ENCODE data around the gene CDC42EP2. TPM values are rescaled to one million over a fixed set of nuclear protein-coding genes. Genes with fewer than 3 reads are reported as not detected.

CDC42EP2 gene
- total RNA-seq, 2 experiments from 2014 or later: 1.7 TPM; not detected in 1

GRCh38 chr11:65356394-65356972 is 41.8 kb downstream of the CDC42EP2 start:
- Histone ChIP-seq H3K9me3 (ENCODE audit: low read length) (no peaks in the 10 kb centered on the region), H2AFZ (ENCODE audit: low read length) (no peak overlapping the region), H4K20me1 (ENCODE audit: insufficient read depth, low read length) (no peaks in the 10 kb centered on the region), H3K4me1 (ENCODE audit: insufficient read depth, low read length, poor library complexity, severe bottlenecking) (peaks cover 10% of the 10 kb centered on the region), H3K36me3 (ENCODE audit: insufficient read depth, low read length) (peaks cover 16% of the 10 kb centered on the region), H3K9me2 (ENCODE audit: insufficient read depth, low read length) (no peaks in the 10 kb centered on the region), H3K4me3 (ENCODE audit: low read depth, low read length, poor library complexity, severe bottlenecking) (no peak overlapping the region), H3K79me2 (ENCODE audit: insufficient read depth, low read depth, low read length) (no peaks in the 10 kb centered on the region), H3K4me2 (ENCODE audit: low read length) (no peak overlapping the region), H3K27ac (ENCODE audit: low read depth, low read length, poor library complexity, severe bottlenecking) (no peak overlapping the region)
- no peak for TF ChIP-seq EZH2phosphoT487 (IDR thresholded peaks at IDR 0.05; ENCODE audit: borderline replicate concordance, low read depth, low read length)
- TF ChIP-seq, protein P1, sequence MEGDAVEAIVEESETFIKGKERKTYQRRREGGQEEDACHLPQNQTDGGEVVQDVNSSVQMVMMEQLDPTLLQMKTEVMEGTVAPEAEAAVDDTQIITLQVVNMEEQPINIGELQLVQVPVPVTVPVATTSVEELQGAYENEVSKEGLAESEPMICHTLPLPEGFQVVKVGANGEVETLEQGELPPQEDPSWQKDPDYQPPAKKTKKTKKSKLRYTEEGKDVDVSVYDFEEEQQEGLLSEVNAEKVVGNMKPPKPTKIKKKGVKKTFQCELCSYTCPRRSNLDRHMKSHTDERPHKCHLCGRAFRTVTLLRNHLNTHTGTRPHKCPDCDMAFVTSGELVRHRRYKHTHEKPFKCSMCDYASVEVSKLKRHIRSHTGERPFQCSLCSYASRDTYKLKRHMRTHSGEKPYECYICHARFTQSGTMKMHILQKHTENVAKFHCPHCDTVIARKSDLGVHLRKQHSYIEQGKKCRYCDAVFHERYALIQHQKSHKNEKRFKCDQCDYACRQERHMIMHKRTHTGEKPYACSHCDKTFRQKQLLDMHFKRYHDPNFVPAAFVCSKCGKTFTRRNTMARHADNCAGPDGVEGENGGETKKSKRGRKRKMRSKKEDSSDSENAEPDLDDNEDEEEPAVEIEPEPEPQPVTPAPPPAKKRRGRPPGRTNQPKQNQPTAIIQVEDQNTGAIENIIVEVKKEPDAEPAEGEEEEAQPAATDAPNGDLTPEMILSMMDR (conservative IDR thresholded peaks at IDR 0.05; ENCODE audit: low read length): no peak
- no TSS peak for BruUV-seq (replicated peaks)
- intact Hi-C loops (cut with micrococcal nuclease; ENCODE audit: unreplicated experiment): no loop called here
- ChIA-PET POLR2A (interaction anchor here (1.1 to 1.4 kb wide), 2 partner anchors 17 to 23 kb away, joined by 3 to 4 read pairs; partner anchors contain the start of gene DPF2), CTCF (ENCODE audit: unreplicated experiment) (interaction anchor here (0.9 to 1.0 kb wide), 2 partner anchors 23 kb away, joined by 5 read pairs; partner anchors contain the start of gene DPF2)
- DNase-seq (ENCODE audit: low spot score): no peak

GRCh38 chr11:65357856-65358356 is 43.2 kb downstream of the CDC42EP2 start:
- intact Hi-C loops (cut with micrococcal nuclease; ENCODE audit: unreplicated experiment): no loop called here
- TF ChIP-seq EZH2phosphoT487 (IDR thresholded peaks at IDR 0.05; ENCODE audit: borderline replicate concordance, low read depth, low read length): no peak
- TF ChIP-seq, protein P1 (conservative IDR thresholded peaks at IDR 0.05; ENCODE audit: low read length): no peak
- H3K4me1 ChIP-seq (ENCODE audit: insufficient read depth, low read length, poor library complexity, severe bottlenecking): peaks cover 16% of the 10 kb centered on the region
- H4K20me1 ChIP-seq (ENCODE audit: insufficient read depth, low read length): no peaks in the 10 kb centered on the region
- ChIA-PET POLR2A (interaction anchor here (1.1 kb wide), 1 partner anchor 19 kb away, joined by 3 read pairs; no protein-coding TSS in a partner anchor), CTCF (ENCODE audit: unreplicated experiment) (no interaction called here)
- no peaks in the 10 kb centered on the region for H3K9me3 ChIP-seq (ENCODE audit: low read length)
- H3K4me3 ChIP-seq (ENCODE audit: low read depth, low read length, poor library complexity, severe bottlenecking): no peak overlapping the region
- H3K4me2 ChIP-seq (ENCODE audit: low read length): no peak overlapping the region
- no peaks in the 10 kb centered on the region for H3K79me2 ChIP-seq (ENCODE audit: insufficient read depth, low read depth, low read length)
- no peaks in the 10 kb centered on the region for H3K9me2 ChIP-seq (ENCODE audit: insufficient read depth, low read length)
- BruUV-seq (replicated peaks): no TSS peak
- H3K36me3 ChIP-seq (ENCODE audit: insufficient read depth, low read length): peaks cover 2% of the 10 kb centered on the region; the same call in 1 of the 2 replicates
- no peak for DNase-seq (ENCODE audit: low spot score)
- no peak overlapping the region for H3K27ac ChIP-seq (ENCODE audit: low read depth, low read length, poor library complexity, severe bottlenecking)
- no peak overlapping the region for H2AFZ ChIP-seq (ENCODE audit: low read length)

- TF ChIP-seq EZH2phosphoT487 (IDR thresholded peaks at IDR 0.05; ENCODE audit: borderline replicate concordance, low read depth, low read length): no peak
- TF ChIP-seq, protein P1 (conservative IDR thresholded peaks at IDR 0.05; ENCODE audit: low read length): no peak
- BruUV-seq (replicated peaks): no TSS peak
- Histone ChIP-seq H3K79me2 (ENCODE audit: insufficient read depth, low read depth, low read length) (no peaks in the 10 kb centered on the region), H3K9me2 (ENCODE audit: insufficient read depth, low read length) (no peaks in the 10 kb centered on the region), H3K36me3 (ENCODE audit: insufficient read depth, low read length) (no peaks in the 10 kb centered on the region), H3K4me2 (ENCODE audit: low read length) (no peak overlapping the region), H3K4me1 (ENCODE audit: insufficient read depth, low read length, poor library complexity, severe bottlenecking) (peaks cover 16% of the 10 kb centered on the region), H3K9me3 (ENCODE audit: low read length) (no peaks in the 10 kb centered on the region), H2AFZ (ENCODE audit: low read length) (no peak overlapping the region), H3K4me3 (ENCODE audit: low read depth, low read length, poor library complexity, severe bottlenecking) (no peak overlapping the region), H4K20me1 (ENCODE audit: insufficient read depth, low read length) (no peaks in the 10 kb centered on the region), H3K27ac (ENCODE audit: low read depth, low read length, poor library complexity, severe bottlenecking) (no peak overlapping the region)
- CTCF ChIA-PET (ENCODE audit: unreplicated experiment): no interaction called here
- intact Hi-C loops (cut with micrococcal nuclease; ENCODE audit: unreplicated experiment): no loop called here
- no peak for DNase-seq (ENCODE audit: low spot score)
- POLR2A ChIA-PET: interaction anchor here (0.6 to 0.9 kb wide), 3 partner anchors 19 to 26 kb away, joined by 3 to 5 read pairs (median 4); no protein-coding TSS in a partner anchor
Measured at GRCh38 chr11:65362320-65362931, 47.8 kb downstream of the CDC42EP2 start.

All from OCI-LY7 (cell line).